Measurements from ENCODE around the gene SLC6A4. TPM values are rescaled to one million over a fixed set of nuclear protein-coding genes. Genes with fewer than 3 reads are reported as not detected.

Gene SLC6A4
- total and polyA plus RNA-seq, 10 of the 15 experiments (the other 5 are each of a cell fraction or from before 2014, with no cell fraction given) = 5.3 to 20.6 (median 10.1) TPM

DNA sequence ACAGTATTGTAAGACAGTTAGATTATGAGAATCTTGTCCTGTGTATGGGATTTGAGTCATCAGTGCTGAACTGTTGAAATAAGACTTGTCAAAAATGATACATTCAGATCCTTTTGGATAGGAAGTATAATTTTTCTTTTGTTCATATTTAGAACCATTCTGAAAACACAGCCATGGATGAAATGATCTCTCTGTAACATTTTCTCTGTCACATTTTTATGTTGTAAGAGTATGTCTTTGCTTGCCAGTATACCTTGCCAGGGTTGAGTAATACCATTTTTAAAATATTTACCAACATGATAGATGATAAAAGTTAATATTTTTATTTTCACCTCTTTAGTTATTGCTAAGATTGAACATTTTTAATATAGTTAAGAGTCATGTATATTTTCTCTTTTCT lies 73.9 kb downstream of the SLC6A4 start:
- H3K4me2 ChIP-seq (ENCODE audit: control insufficient read depth, insufficient read depth) = no peak overlapping the region
- RAD21 ChIA-PET (ENCODE audit: unreplicated experiment) = no interaction called here
- no peak overlapping the region for H2AFZ ChIP-seq (ENCODE audit: control insufficient read depth, low read depth, low read length)
- in situ Hi-C loops (cut with MboI) = no loop called here
- peaks cover 30% of the 10 kb centered on the region for H3K79me2 ChIP-seq (ENCODE audit: control insufficient read depth, insufficient read depth, low read length)
- DNase-seq (ENCODE audit: low read depth, low spot score) (no peak), ATAC-seq (no peak), FAIRE-seq (no peak)
- CTCF ChIA-PET = interaction anchor here (1.1 to 5.9 kb wide), 2 partner anchors 36 to 87 kb away, joined by 4 to 31 read pairs; no protein-coding TSS in a partner anchor
- H3K27ac ChIP-seq (ENCODE audit: control insufficient read depth, insufficient read depth) = no peak overlapping the region
- no peak overlapping the region for H3K9ac ChIP-seq (ENCODE audit: control insufficient read depth, insufficient read depth, low read length)
- TF ChIP-seq FOXK2 (IDR thresholded peaks at IDR 0.05) (no peak), POLR2AphosphoS5 (IDR thresholded peaks at IDR 0.05; ENCODE audit: low read length) (no peak), MYB (IDR thresholded peaks at IDR 0.05; ENCODE audit: borderline replicate concordance, low read depth, low read length) (no peak), NR2C2 (IDR thresholded peaks at IDR 0.05; ENCODE audit: borderline replicate concordance, control insufficient read depth, insufficient read length, low read depth) (no peak), RCOR1 (conservative IDR thresholded peaks at IDR 0.05; ENCODE audit: low read depth, low read length) (no peak), MTA2 (IDR thresholded peaks at IDR 0.05; ENCODE audit: low read depth) (no peak), SIX5 (IDR thresholded peaks at IDR 0.05; ENCODE audit: low read depth, low read length, severe bottlenecking) (no peak), ETV6 (conservative IDR thresholded peaks at IDR 0.05 in 1 of 2, IDR thresholded peaks at IDR 0.05 in 1 of 2; ENCODE audit: borderline replicate concordance in 1 of 2, low read depth in 1 of 2) (no peak), ATF7 (IDR thresholded peaks at IDR 0.05; ENCODE audit: low read depth) (no peak)
- H3K4me1 ChIP-seq (ENCODE audit: control insufficient read depth, insufficient read depth, low read length) = no peaks in the 10 kb centered on the region; the same call in 1 of the 2 replicates
- intact Hi-C loops (cut with micrococcal nuclease; ENCODE audit: unreplicated experiment) = no loop called here
- no peaks in the 10 kb centered on the region for H3K27me3 ChIP-seq (replicated peaks in 1 of 2; ENCODE audit: control insufficient read depth in 2 of 2, insufficient read depth in 2 of 2, low read length in 1 of 2)
- no TSS peak for BruUV-seq (replicated peaks)
- POLR2A ChIA-PET = interaction anchor here (0.6 to 2.0 kb wide), 2 partner anchors 13 to 444 kb away, joined by 3 to 10 read pairs; no protein-coding TSS in a partner anchor
- H4K20me1 ChIP-seq (ENCODE audit: control insufficient read depth, insufficient read depth) = no peaks in the 10 kb centered on the region
- no peak overlapping the region for H3K4me3 ChIP-seq
- H3K36me3 ChIP-seq (ENCODE audit: control insufficient read depth in 2 of 2, insufficient read depth in 2 of 2, low read length in 1 of 2) = peaks cover 0 to 7% of the 10 kb centered on the region in 2 experiments; a peak in 2 of 4 replicates
- peaks cover 14% of the 10 kb centered on the region for H3K9me3 ChIP-seq (replicated peaks; ENCODE audit: control insufficient read depth, insufficient read depth, low read length)
- SMC1A ChIA-PET (ENCODE audit: uncharacterized antibody, unreplicated experiment) = interaction anchor here (1.1 to 3.0 kb wide), 4 partner anchors 9 to 43 kb away, joined by 3 to 18 read pairs (median 6); no protein-coding TSS in a partner anchor
